ENCODE results near the gene PKP3.

PKP3 gene

DNA sequence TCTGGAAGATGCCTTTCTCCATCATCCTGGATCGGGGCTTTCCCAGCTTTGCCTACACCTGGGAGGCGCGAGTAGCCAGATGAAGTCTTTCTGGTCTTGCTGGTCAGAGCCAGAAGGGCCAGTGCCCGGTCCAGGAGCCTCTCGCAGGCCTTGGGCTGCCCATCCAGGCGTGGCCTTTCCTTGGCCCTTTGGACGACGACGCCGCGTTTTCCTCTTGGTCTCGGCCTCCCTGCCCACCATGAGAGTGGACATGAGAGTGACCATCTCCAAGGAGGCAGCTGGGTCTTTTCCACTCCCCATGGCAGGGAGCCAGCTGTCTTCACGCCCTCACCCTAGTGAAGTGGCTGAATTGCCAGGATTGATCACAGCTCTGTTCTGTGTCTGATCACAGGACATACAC, 59.6 kb downstream of the PKP3 start:
- no peak overlapping the region; the same call in 1 of the 2 replicates for H3K4me2 ChIP-seq (ENCODE audit: insufficient read depth, low read length)
- H3K4me3 ChIP-seq (ENCODE audit: low read depth in 1 of 2, low read length in 2 of 2), result no peak overlapping the region
- H3K9ac ChIP-seq (ENCODE audit: low read depth, low read length), result no peak overlapping the region
- H3K27ac ChIP-seq (ENCODE audit: low read length), result no peak overlapping the region
- H3K9me3 ChIP-seq (ENCODE audit: insufficient read depth, low read length, severe bottlenecking), result no peaks in the 10 kb centered on the region
- no peak for DNase-seq
- H3K36me3 ChIP-seq (ENCODE audit: insufficient read depth, low read length), result peaks cover 58% of the 10 kb centered on the region
- peaks cover 64% of the 10 kb centered on the region for H4K20me1 ChIP-seq (ENCODE audit: insufficient read depth, low read length)
- H2AFZ ChIP-seq (ENCODE audit: low read depth, low read length), result no peak overlapping the region
- H3K4me1 ChIP-seq (ENCODE audit: insufficient read depth, low read length), result peaks cover 44% of the 10 kb centered on the region
- no peaks in the 10 kb centered on the region for H3K27me3 ChIP-seq (ENCODE audit: insufficient read depth, low read length, poor library complexity)
- TF ChIP-seq, protein P1, sequence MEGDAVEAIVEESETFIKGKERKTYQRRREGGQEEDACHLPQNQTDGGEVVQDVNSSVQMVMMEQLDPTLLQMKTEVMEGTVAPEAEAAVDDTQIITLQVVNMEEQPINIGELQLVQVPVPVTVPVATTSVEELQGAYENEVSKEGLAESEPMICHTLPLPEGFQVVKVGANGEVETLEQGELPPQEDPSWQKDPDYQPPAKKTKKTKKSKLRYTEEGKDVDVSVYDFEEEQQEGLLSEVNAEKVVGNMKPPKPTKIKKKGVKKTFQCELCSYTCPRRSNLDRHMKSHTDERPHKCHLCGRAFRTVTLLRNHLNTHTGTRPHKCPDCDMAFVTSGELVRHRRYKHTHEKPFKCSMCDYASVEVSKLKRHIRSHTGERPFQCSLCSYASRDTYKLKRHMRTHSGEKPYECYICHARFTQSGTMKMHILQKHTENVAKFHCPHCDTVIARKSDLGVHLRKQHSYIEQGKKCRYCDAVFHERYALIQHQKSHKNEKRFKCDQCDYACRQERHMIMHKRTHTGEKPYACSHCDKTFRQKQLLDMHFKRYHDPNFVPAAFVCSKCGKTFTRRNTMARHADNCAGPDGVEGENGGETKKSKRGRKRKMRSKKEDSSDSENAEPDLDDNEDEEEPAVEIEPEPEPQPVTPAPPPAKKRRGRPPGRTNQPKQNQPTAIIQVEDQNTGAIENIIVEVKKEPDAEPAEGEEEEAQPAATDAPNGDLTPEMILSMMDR (IDR thresholded peaks at IDR 0.05; ENCODE audit: borderline replicate concordance, extremely low read depth, low read length, poor library complexity, severe bottlenecking), result no peak
- TF ChIP-seq EZH2 (IDR thresholded peaks at IDR 0.05; ENCODE audit: borderline replicate concordance, low read depth, low read length, severe bottlenecking), result no peak
- H3K79me2 ChIP-seq (ENCODE audit: insufficient read depth, low read length), result peaks cover 89% of the 10 kb centered on the region
- ATAC-seq (ENCODE audit: insufficient read depth, low read depth), result no peak

DNA sequence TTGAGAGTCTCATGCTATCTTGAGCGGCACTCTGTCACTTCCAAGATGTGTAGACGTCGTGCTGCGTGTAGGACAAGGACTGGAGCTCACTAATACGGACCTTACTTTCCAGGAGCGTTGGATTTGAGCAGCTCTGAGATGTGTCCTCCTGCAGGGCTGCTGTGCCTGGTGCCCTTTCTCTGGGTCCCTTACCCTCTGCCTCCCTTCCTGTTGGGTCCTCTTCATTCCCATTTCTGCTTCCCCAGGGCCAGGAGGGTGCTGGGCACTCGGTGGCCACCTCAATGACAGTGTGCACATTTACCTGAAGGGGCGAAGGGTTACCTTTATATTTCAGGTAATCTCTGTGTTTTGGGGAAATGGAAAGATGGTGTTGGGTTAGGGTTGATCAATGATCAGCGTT, 60.0 kb downstream of the PKP3 start:
- no peaks in the 10 kb centered on the region for H3K9me3 ChIP-seq (ENCODE audit: insufficient read depth, low read length, severe bottlenecking)
- no peak for DNase-seq
- no peaks in the 10 kb centered on the region for H3K27me3 ChIP-seq (ENCODE audit: insufficient read depth, low read length, poor library complexity)
- no peak overlapping the region for H3K4me3 ChIP-seq (ENCODE audit: low read depth in 1 of 2, low read length in 2 of 2)
- no peak overlapping the region for H3K27ac ChIP-seq (ENCODE audit: low read length)
- H3K4me1 ChIP-seq (ENCODE audit: insufficient read depth, low read length), result peaks cover 40% of the 10 kb centered on the region
- H3K4me2 ChIP-seq (ENCODE audit: insufficient read depth, low read length), result no peak overlapping the region
- peaks cover 64% of the 10 kb centered on the region for H4K20me1 ChIP-seq (ENCODE audit: insufficient read depth, low read length)
- ATAC-seq (ENCODE audit: insufficient read depth, low read depth), result no peak
- H3K36me3 ChIP-seq (ENCODE audit: insufficient read depth, low read length), result peaks cover 61% of the 10 kb centered on the region
- H3K79me2 ChIP-seq (ENCODE audit: insufficient read depth, low read length), result peaks cover 88% of the 10 kb centered on the region
- H3K9ac ChIP-seq (ENCODE audit: low read depth, low read length), result no peak overlapping the region
- H2AFZ ChIP-seq (ENCODE audit: low read depth, low read length), result no peak overlapping the region
- TF ChIP-seq, protein P1 (IDR thresholded peaks at IDR 0.05; ENCODE audit: borderline replicate concordance, extremely low read depth, low read length, poor library complexity, severe bottlenecking), result no peak
- no peak for TF ChIP-seq EZH2 (IDR thresholded peaks at IDR 0.05; ENCODE audit: borderline replicate concordance, low read depth, low read length, severe bottlenecking)

All from DND-41 (cell line).